ENCODE results near the gene ZMYM3.
A peak's percentile ranks its signal among the peaks of the same experiment; 100 is the strongest.
"Not testable (repeated sequence)": the region's sequence is repeated elsewhere in the genome, so short reads cannot be mapped to it uniquely, and the experiment has no call there.

The ZMYM3 gene

GRCh38 chrX:71254092-71254963 is at the start of gene ZMYM3:
Gene ZMYM3 (minus strand): TSS chrX:71254140. CDS start chrX:71253255, 885 bp downstream.
- peak; percentile 71 for DNase-seq

- no peak for DNase-seq
Observed at GRCh38 chrX:71302461-71303213, 48.7 kb upstream of the ZMYM3 start.

- no peak for DNase-seq
Observed at GRCh38 chrX:71301195-71301924, 47.4 kb upstream of the ZMYM3 start, which contains the start of gene ITGB1BP2. Gene ITGB1BP2 (plus strand): TSS chrX:71301750. CDS start chrX:71301807, 57 bp downstream.

- DNase-seq, result not testable (repeated sequence)
Observed at GRCh38 chrX:71300495-71300894, 46.6 kb upstream of the ZMYM3 start.

GRCh38 chrX:71300064-71300463 is 46.1 kb upstream of the ZMYM3 start:
- DNase-seq, result not testable (repeated sequence)

- DNase-seq, result no peak
Observed at GRCh38 chrX:71298119-71298518, 44.2 kb upstream of the ZMYM3 start.

- no peak for DNase-seq
Observed at GRCh38 chrX:71296806-71297205, 42.9 kb upstream of the ZMYM3 start.

GRCh38 chrX:71292669-71293365 is 38.9 kb upstream of the ZMYM3 start:
- no peak for DNase-seq

- no peak for DNase-seq
Observed at GRCh38 chrX:71291381-71291780, 37.4 kb upstream of the ZMYM3 start.

- DNase-seq, result no peak
Observed at GRCh38 chrX:71285929-71286328, 32.0 kb upstream of the ZMYM3 start.

- DNase-seq, result peak; percentile 96
Observed at GRCh38 chrX:71283403-71284143, 29.6 kb upstream of the ZMYM3 start, which contains the start of gene NONO. Gene NONO (plus strand): TSS chrX:71283635. CDS start chrX:71290638, 7,003 bp downstream.

- peak; percentile 28 for DNase-seq
Observed at GRCh38 chrX:71282514-71283402, 28.8 kb upstream of the ZMYM3 start.

- DNase-seq, result not testable (repeated sequence)
Observed at GRCh38 chrX:71281300-71281699, 27.4 kb upstream of the ZMYM3 start.

- DNase-seq, result not testable (repeated sequence)
Observed at GRCh38 chrX:71272313-71272712, 18.4 kb upstream of the ZMYM3 start.

GRCh38 chrX:71269801-71270395 is 16.0 kb upstream of the ZMYM3 start:
- no peak for DNase-seq

- not testable (repeated sequence) for DNase-seq
Observed at GRCh38 chrX:71268624-71269023, 14.7 kb upstream of the ZMYM3 start.

GRCh38 chrX:71256856-71257255 is 2.9 kb upstream of the ZMYM3 start:
- no peak for DNase-seq

GRCh38 chrX:71256051-71256450 is 2.1 kb upstream of the ZMYM3 start:
- DNase-seq, result no peak

GRCh38 chrX:71253253-71254091 is 468 bp downstream of the ZMYM3 start:
- peak; percentile 5 for DNase-seq
